ENCODE measurements around the gene NRXN3.

The NRXN3 gene

GRCh38 chr14:79557309-79557708 is 1387.1 kb downstream of the NRXN3 start:
- TF ChIP-seq RBAK (tag by site-specific recombination; IDR thresholded peaks at IDR 0.05): no peak
- no peak for TF ChIP-seq ZNF777 (tag by site-specific recombination; IDR thresholded peaks at IDR 0.05; ENCODE audit: borderline replicate concordance)
- no peak for TF ChIP-seq ZNF184 (tag by site-specific recombination; IDR thresholded peaks at IDR 0.05)
- TF ChIP-seq, protein P1, sequence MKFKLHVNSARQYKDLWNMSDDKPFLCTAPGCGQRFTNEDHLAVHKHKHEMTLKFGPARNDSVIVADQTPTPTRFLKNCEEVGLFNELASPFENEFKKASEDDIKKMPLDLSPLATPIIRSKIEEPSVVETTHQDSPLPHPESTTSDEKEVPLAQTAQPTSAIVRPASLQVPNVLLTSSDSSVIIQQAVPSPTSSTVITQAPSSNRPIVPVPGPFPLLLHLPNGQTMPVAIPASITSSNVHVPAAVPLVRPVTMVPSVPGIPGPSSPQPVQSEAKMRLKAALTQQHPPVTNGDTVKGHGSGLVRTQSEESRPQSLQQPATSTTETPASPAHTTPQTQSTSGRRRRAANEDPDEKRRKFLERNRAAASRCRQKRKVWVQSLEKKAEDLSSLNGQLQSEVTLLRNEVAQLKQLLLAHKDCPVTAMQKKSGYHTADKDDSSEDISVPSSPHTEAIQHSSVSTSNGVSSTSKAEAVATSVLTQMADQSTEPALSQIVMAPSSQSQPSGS (tag by site-specific recombination; IDR thresholded peaks at IDR 0.05; ENCODE audit: low read depth): no peak
- TF ChIP-seq BCL11A (tag by site-specific recombination; IDR thresholded peaks at IDR 0.05; ENCODE audit: low read depth): no peak
- TF ChIP-seq ZNF335 (tag by site-specific recombination; conservative IDR thresholded peaks at IDR 0.05): no peak
- TF ChIP-seq ZNF544 (tag by site-specific recombination; IDR thresholded peaks at IDR 0.05): no peak
- TF ChIP-seq ZNF114 (tag by site-specific recombination; IDR thresholded peaks at IDR 0.05): no peak
- TF ChIP-seq ZNF133 (tag by site-specific recombination; IDR thresholded peaks at IDR 0.05): no peak
- no peak for TF ChIP-seq ZNF398 (tag by site-specific recombination; IDR thresholded peaks at IDR 0.05)
- TF ChIP-seq, protein P2, sequence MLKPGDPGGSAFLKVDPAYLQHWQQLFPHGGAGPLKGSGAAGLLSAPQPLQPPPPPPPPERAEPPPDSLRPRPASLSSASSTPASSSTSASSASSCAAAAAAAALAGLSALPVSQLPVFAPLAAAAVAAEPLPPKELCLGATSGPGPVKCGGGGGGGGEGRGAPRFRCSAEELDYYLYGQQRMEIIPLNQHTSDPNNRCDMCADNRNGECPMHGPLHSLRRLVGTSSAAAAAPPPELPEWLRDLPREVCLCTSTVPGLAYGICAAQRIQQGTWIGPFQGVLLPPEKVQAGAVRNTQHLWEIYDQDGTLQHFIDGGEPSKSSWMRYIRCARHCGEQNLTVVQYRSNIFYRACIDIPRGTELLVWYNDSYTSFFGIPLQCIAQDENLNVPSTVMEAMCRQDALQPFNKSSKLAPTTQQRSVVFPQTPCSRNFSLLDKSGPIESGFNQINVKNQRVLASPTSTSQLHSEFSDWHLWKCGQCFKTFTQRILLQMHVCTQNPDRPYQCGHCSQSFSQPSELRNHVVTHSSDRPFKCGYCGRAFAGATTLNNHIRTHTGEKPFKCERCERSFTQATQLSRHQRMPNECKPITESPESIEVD (tag by site-specific recombination; IDR thresholded peaks at IDR 0.05): no peak
- TF ChIP-seq, protein P3, sequence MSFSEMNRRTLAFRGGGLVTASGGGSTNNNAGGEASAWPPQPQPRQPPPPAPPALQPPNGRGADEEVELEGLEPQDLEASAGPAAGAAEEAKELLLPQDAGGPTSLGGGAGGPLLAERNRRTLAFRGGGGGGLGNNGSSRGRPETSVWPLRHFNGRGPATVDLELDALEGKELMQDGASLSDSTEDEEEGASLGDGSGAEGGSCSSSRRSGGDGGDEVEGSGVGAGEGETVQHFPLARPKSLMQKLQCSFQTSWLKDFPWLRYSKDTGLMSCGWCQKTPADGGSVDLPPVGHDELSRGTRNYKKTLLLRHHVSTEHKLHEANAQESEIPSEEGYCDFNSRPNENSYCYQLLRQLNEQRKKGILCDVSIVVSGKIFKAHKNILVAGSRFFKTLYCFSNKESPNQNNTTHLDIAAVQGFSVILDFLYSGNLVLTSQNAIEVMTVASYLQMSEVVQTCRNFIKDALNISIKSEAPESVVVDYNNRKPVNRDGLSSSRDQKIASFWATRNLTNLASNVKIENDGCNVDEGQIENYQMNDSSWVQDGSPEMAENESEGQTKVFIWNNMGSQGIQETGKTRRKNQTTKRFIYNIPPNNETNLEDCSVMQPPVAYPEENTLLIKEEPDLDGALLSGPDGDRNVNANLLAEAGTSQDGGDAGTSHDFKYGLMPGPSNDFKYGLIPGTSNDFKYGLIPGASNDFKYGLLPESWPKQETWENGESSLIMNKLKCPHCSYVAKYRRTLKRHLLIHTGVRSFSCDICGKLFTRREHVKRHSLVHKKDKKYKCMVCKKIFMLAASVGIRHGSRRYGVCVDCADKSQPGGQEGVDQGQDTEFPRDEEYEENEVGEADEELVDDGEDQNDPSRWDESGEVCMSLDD (tag by site-specific recombination; IDR thresholded peaks at IDR 0.05): no peak
- no peak for TF ChIP-seq ZNF354C (tag by site-specific recombination; IDR thresholded peaks at IDR 0.05; ENCODE audit: borderline replicate concordance, low read depth)
- TF ChIP-seq ZNF555 (tag by site-specific recombination; conservative IDR thresholded peaks at IDR 0.05): no peak
- TF ChIP-seq, protein P4, sequence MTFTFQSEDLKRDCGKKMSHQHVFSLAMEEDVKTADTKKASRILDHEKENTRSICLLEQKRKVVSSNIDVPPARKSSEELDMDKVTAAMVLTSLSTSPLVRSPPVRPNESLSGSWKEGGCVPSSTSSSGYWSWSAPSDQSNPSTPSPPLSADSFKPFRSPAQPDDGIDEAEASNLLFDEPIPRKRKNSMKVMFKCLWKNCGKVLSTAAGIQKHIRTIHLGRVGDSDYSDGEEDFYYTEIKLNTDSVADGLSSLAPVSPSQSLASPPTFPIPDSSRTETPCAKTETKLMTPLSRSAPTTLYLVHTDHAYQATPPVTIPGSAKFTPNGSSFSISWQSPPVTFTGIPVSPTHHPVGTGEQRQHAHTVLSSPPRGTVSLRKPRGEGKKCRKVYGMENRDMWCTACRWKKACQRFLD (tag by site-specific recombination; IDR thresholded peaks at IDR 0.05): no peak
- no peak for TF ChIP-seq ZNF571 (tag by site-specific recombination; IDR thresholded peaks at IDR 0.05)
- no peak for TF ChIP-seq ZNF560 (tag by site-specific recombination; IDR thresholded peaks at IDR 0.05; ENCODE audit: borderline replicate concordance)
- no peak for TF ChIP-seq ZNF548 (tag by site-specific recombination; IDR thresholded peaks at IDR 0.05)
- no peak overlapping the region for H3K27ac ChIP-seq (ENCODE audit: extremely low read depth, low read depth, low read length)
- no peak overlapping the region for H3K4me3 ChIP-seq (ENCODE audit: low read depth, low read length)
- H3K9me3 ChIP-seq (ENCODE audit: control insufficient read depth, insufficient read depth, low read depth, low read length): no peaks in the 10 kb centered on the region
- H3K36me3 ChIP-seq (ENCODE audit: control insufficient read depth in 2 of 2, insufficient read depth in 1 of 2, low read length in 2 of 2): no peaks in the 10 kb centered on the region
- ChIA-PET POLR2A (no interaction called here), CTCF (no interaction called here)
- H3K4me1 ChIP-seq (ENCODE audit: control insufficient read depth, insufficient read depth, low read length): peaks cover 5% of the 10 kb centered on the region; the same call in 1 of the 2 replicates
